Measurements from ENCODE around the gene VPREB1. TPM values are rescaled to one million over a fixed set of nuclear protein-coding genes. Genes with fewer than 3 reads are reported as not detected.
"Not testable (repeated sequence)": the region's sequence is repeated elsewhere in the genome, so short reads cannot be mapped to it uniquely, and the experiment has no call there.

VPREB1 gene
- total RNA-seq, 1 experiment from 2014 or later: not detected

DNA sequence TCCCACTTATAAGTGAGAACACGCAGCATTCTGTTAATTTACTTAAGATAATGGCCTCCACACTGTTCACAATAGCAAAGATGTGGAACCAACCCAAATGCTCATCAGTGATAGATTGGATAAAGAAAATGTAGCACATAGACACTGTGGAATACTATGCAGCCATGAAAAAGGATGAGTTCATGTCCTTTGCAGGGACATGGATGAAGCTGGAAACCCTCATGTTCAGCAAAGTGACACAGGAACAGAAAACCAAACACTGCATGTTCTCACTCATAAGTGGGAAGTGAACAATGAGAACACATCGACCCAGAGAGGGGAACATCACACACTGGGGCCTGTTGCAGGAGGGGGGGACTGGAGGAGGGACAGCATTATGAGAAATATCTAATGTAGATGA lies 15.6 kb downstream of the VPREB1 start:
- BruUV-seq (replicated peaks); DNase-seq (ENCODE audit: low read depth, low spot score); H3K79me2 ChIP-seq (ENCODE audit: insufficient read depth, low read length); H3K4me3 ChIP-seq (replicated peaks in 1 of 2; ENCODE audit: low read depth in 1 of 2, low read length in 2 of 2); H3K4me1 ChIP-seq (ENCODE audit: control insufficient read depth in 1 of 2, insufficient read depth in 2 of 2, low read length in 2 of 2); H3K9me2 ChIP-seq (ENCODE audit: insufficient read depth); intact Hi-C loops (cut with micrococcal nuclease); H3K36me3 ChIP-seq (ENCODE audit: control insufficient read depth in 1 of 2, insufficient read depth in 2 of 2, low read length in 2 of 2); CTCF ChIA-PET; RAD21 ChIA-PET (ENCODE audit: low non-redundant PET in 1 of 2, low total read pairs in 2 of 2, uncharacterized antibody in 2 of 2, unreplicated experiment in 2 of 2); H3K27me3 ChIP-seq (ENCODE audit: insufficient read depth, low read length); H2AFZ ChIP-seq (ENCODE audit: low read depth, low read length, poor library complexity, severe bottlenecking); H3K9me3 ChIP-seq (ENCODE audit: control insufficient read depth in 1 of 2, insufficient read depth in 1 of 2, low read depth in 1 of 2, low read length in 2 of 2); ATAC-seq; POLR2A ChIA-PET; H4K20me1 ChIP-seq (ENCODE audit: insufficient read depth); H3K4me2 ChIP-seq (ENCODE audit: low read length); H3K9ac ChIP-seq (ENCODE audit: low read length); H3K27ac ChIP-seq (ENCODE audit: low read depth, low read length): not testable (repeated sequence)

DNA sequence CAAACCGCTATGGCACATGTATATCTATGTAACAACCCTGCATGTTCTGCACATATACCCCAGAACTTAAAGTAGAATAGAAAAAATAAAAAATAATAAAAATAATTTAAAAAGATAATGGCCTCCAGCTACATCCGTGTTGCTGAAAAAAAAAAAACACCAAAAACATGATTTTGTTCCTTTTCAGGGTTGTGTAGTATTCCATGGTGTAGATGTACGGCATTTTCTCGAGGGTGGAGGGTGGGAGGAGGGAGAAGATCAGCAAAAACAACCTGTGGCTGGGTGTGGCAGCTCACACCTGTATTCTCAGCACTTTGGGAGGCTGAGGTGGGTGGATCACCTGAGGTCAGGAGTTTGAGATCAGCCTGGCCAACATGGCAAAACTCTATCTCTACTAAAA lies 16.0 kb downstream of the VPREB1 start:
- BruUV-seq (replicated peaks); H3K4me2 ChIP-seq (ENCODE audit: low read length); POLR2A ChIA-PET; H3K27ac ChIP-seq (ENCODE audit: low read depth, low read length); H3K36me3 ChIP-seq (ENCODE audit: control insufficient read depth in 1 of 2, insufficient read depth in 2 of 2, low read length in 2 of 2); DNase-seq (ENCODE audit: low read depth, low spot score); H3K4me1 ChIP-seq (ENCODE audit: control insufficient read depth in 1 of 2, insufficient read depth in 2 of 2, low read length in 2 of 2); H4K20me1 ChIP-seq (ENCODE audit: insufficient read depth); CTCF ChIA-PET; H3K9ac ChIP-seq (ENCODE audit: low read length); H3K79me2 ChIP-seq (ENCODE audit: insufficient read depth, low read length); RAD21 ChIA-PET (ENCODE audit: low non-redundant PET in 1 of 2, low total read pairs in 2 of 2, uncharacterized antibody in 2 of 2, unreplicated experiment in 2 of 2); H3K27me3 ChIP-seq (ENCODE audit: insufficient read depth, low read length); ATAC-seq; H3K9me2 ChIP-seq (ENCODE audit: insufficient read depth); H2AFZ ChIP-seq (ENCODE audit: low read depth, low read length, poor library complexity, severe bottlenecking); H3K4me3 ChIP-seq (replicated peaks in 1 of 2; ENCODE audit: low read depth in 1 of 2, low read length in 2 of 2); intact Hi-C loops (cut with micrococcal nuclease); H3K9me3 ChIP-seq (ENCODE audit: control insufficient read depth in 1 of 2, insufficient read depth in 1 of 2, low read depth in 1 of 2, low read length in 2 of 2): not testable (repeated sequence)

GRCh38 chr22:22262332-22263074 lies 17.9 kb downstream of the VPREB1 start:
- H3K36me3 ChIP-seq (ENCODE audit: control insufficient read depth in 1 of 2, insufficient read depth in 2 of 2, low read length in 2 of 2); intact Hi-C loops (cut with micrococcal nuclease); CTCF ChIA-PET; H3K27me3 ChIP-seq (ENCODE audit: insufficient read depth, low read length); BruUV-seq (replicated peaks); H3K4me2 ChIP-seq (ENCODE audit: low read length); H4K20me1 ChIP-seq (ENCODE audit: insufficient read depth); ATAC-seq; H3K4me3 ChIP-seq (replicated peaks in 1 of 2; ENCODE audit: low read depth in 1 of 2, low read length in 2 of 2); H3K9me2 ChIP-seq (ENCODE audit: insufficient read depth); POLR2A ChIA-PET; RAD21 ChIA-PET (ENCODE audit: low non-redundant PET in 1 of 2, low total read pairs in 2 of 2, uncharacterized antibody in 2 of 2, unreplicated experiment in 2 of 2); H3K27ac ChIP-seq (ENCODE audit: low read depth, low read length); H3K9me3 ChIP-seq (ENCODE audit: control insufficient read depth in 1 of 2, insufficient read depth in 1 of 2, low read depth in 1 of 2, low read length in 2 of 2); H3K9ac ChIP-seq (ENCODE audit: low read length); DNase-seq (ENCODE audit: low read depth, low spot score); H3K4me1 ChIP-seq (ENCODE audit: control insufficient read depth in 1 of 2, insufficient read depth in 2 of 2, low read length in 2 of 2); H2AFZ ChIP-seq (ENCODE audit: low read depth, low read length, poor library complexity, severe bottlenecking); H3K79me2 ChIP-seq (ENCODE audit: insufficient read depth, low read length): not testable (repeated sequence)

DNA sequence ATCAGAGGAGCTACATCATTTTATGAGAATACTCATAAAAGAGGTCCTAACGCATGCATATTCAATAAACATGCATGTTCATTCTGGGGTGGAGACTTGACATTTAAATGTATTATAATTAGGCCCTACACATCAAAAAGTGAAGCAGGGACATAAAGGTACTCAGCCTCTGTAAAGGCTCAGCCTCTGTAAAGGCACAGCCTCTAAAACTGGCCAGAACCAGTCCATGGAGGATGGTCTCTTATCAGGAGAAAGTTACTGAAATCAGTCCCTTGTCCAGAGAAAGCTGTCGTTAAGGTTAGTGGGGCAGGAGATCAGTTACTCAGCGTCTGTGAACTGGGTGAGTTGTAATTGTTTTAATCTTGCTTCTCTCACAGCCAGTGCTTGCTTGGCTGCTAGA lies 19.2 kb downstream of the VPREB1 start:
- intact Hi-C loops (cut with micrococcal nuclease); CTCF ChIA-PET; H3K9me2 ChIP-seq (ENCODE audit: insufficient read depth); H3K36me3 ChIP-seq (ENCODE audit: control insufficient read depth in 1 of 2, insufficient read depth in 2 of 2, low read length in 2 of 2); ATAC-seq; RAD21 ChIA-PET (ENCODE audit: low non-redundant PET in 1 of 2, low total read pairs in 2 of 2, uncharacterized antibody in 2 of 2, unreplicated experiment in 2 of 2); H2AFZ ChIP-seq (ENCODE audit: low read depth, low read length, poor library complexity, severe bottlenecking); H3K9me3 ChIP-seq (ENCODE audit: control insufficient read depth in 1 of 2, insufficient read depth in 1 of 2, low read depth in 1 of 2, low read length in 2 of 2); H3K79me2 ChIP-seq (ENCODE audit: insufficient read depth, low read length); H3K4me1 ChIP-seq (ENCODE audit: control insufficient read depth in 1 of 2, insufficient read depth in 2 of 2, low read length in 2 of 2); H3K27me3 ChIP-seq (ENCODE audit: insufficient read depth, low read length); H3K9ac ChIP-seq (ENCODE audit: low read length); POLR2A ChIA-PET; BruUV-seq (replicated peaks); DNase-seq (ENCODE audit: low read depth, low spot score); H4K20me1 ChIP-seq (ENCODE audit: insufficient read depth); H3K27ac ChIP-seq (ENCODE audit: low read depth, low read length); H3K4me2 ChIP-seq (ENCODE audit: low read length); H3K4me3 ChIP-seq (replicated peaks in 1 of 2; ENCODE audit: low read depth in 1 of 2, low read length in 2 of 2): not testable (repeated sequence)
